WTC11 (cell line): Measurements from ENCODE around the gene ARHGAP15.

ENCODE experiments used
- CTCF ChIP-seq: fragments of 200-600 bp; IDR thresholded peaks from 2 replicates; pipeline ENCODE4 v1.8.0; 2022; ENCODE audit warnings: antibody characterized with exemption
- ESRRA ChIP-seq: sonication (generic); formaldehyde crosslinking; IDR thresholded peaks from 2 replicates; pipeline ENCODE4 v1.8.1; 2022; ENCODE audit warnings: mild to moderate bottlenecking, missing genetic modification reagents, borderline replicate concordance
- JUN ChIP-seq: sonication (generic); formaldehyde crosslinking; IDR thresholded peaks from 2 replicates; pipeline ENCODE4 v1.8.0; 2023; ENCODE audit warnings: mild to moderate bottlenecking, missing genetic modification reagents
- MAX ChIP-seq: sonication (generic); formaldehyde crosslinking; IDR thresholded peaks from 2 replicates; pipeline ENCODE4 v1.8.0; 2022; ENCODE audit warnings: mild to moderate bottlenecking, missing genetic modification reagents
- RELA ChIP-seq: sonication (generic); formaldehyde crosslinking; IDR thresholded peaks from 2 replicates; pipeline ENCODE4 v1.8.1; 2022; ENCODE audit warnings: missing genetic modification reagents, mild to moderate bottlenecking, borderline replicate concordance
- SMAD4 ChIP-seq: sonication (generic); formaldehyde crosslinking; IDR thresholded peaks from 2 replicates; pipeline ENCODE4 v1.8.0; 2022; ENCODE audit warnings: mild to moderate bottlenecking, missing genetic modification reagents
- TEAD1 ChIP-seq: sonication (generic); formaldehyde crosslinking; IDR thresholded peaks from 2 replicates; pipeline ENCODE4 v1.8.0; 2022; ENCODE audit warnings: mild to moderate bottlenecking, missing genetic modification reagents
- ZBTB21 ChIP-seq: sonication (generic); formaldehyde crosslinking; IDR thresholded peaks from 2 replicates; pipeline ENCODE4 v1.8.1; 2023; ENCODE audit warnings: mild to moderate bottlenecking, missing genetic modification reagents, borderline replicate concordance
- ZNF121 ChIP-seq: sonication (generic); formaldehyde crosslinking; IDR thresholded peaks from 2 replicates; pipeline ENCODE4 v1.8.0; 2023; ENCODE audit warnings: missing genetic modification reagents
- TF ChIP-seq, protein P1 (sequence below): sonication (generic); formaldehyde crosslinking; conservative IDR thresholded peaks from 2 replicates; pipeline ENCODE4 v1.8.1; 2022; ENCODE audit warnings: mild to moderate bottlenecking, missing genetic modification reagents

- TF ChIP-seq TEAD1 (CRISPR knock-in tag) (no peak), CTCF (no peak), ZBTB21 (CRISPR knock-in tag) (no peak), MAX (CRISPR knock-in tag) (no peak), ESRRA (CRISPR knock-in tag) (no peak), JUN (CRISPR knock-in tag) (no peak), ZNF121 (CRISPR knock-in tag) (no peak), RELA (CRISPR knock-in tag) (no peak), SMAD4 (CRISPR knock-in tag) (no peak)
- TF ChIP-seq, protein P1, sequence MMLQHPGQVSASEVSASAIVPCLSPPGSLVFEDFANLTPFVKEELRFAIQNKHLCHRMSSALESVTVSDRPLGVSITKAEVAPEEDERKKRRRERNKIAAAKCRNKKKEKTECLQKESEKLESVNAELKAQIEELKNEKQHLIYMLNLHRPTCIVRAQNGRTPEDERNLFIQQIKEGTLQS (CRISPR knock-in tag), result no peak
Observed at GRCh38 chr2:143356336-143356735, 227.1 kb downstream of the ARHGAP15 start.
